ENCODE measurements around the gene PRICKLE2. TPM values are rescaled to one million over a fixed set of nuclear protein-coding genes. Genes with fewer than 3 reads are reported as not detected.

Gene PRICKLE2
- total RNA-seq, 1 experiment from 2014 or later: 0.65 TPM

GRCh38 chr3:64260431-64260830 lies 35.2 kb upstream of the PRICKLE2 start:
- Histone ChIP-seq H3K9me3 (replicated peaks) (no peaks in the 10 kb centered on the region), H3K27me3 (no peaks in the 10 kb centered on the region), H3K36me3 (no peaks in the 10 kb centered on the region), H3K27ac (no peak overlapping the region), H3K4me1 (no peaks in the 10 kb centered on the region), H3K4me3 (no peak overlapping the region)
- no peak for DNase-seq

- Histone ChIP-seq H3K4me1 (no peaks in the 10 kb centered on the region), H3K9me3 (replicated peaks) (no peaks in the 10 kb centered on the region), H3K36me3 (no peaks in the 10 kb centered on the region), H3K4me3 (no peak overlapping the region), H3K27ac (no peak overlapping the region), H3K27me3 (no peaks in the 10 kb centered on the region)
- no peak for DNase-seq
These were observed 34.4 kb upstream of the PRICKLE2 start for GRCh38 chr3:64259636-64260035.

GRCh38 chr3:64257100-64257755 lies 32.0 kb upstream of the PRICKLE2 start:
- H3K27me3 ChIP-seq: no peaks in the 10 kb centered on the region
- H3K4me1 ChIP-seq: no peaks in the 10 kb centered on the region
- H3K9me3 ChIP-seq (replicated peaks): no peaks in the 10 kb centered on the region
- H3K4me3 ChIP-seq: no peak overlapping the region
- H3K36me3 ChIP-seq: no peaks in the 10 kb centered on the region
- no peak overlapping the region for H3K27ac ChIP-seq
- no peak for DNase-seq

- Histone ChIP-seq H3K36me3 (no peaks in the 10 kb centered on the region), H3K9me3 (replicated peaks) (no peaks in the 10 kb centered on the region), H3K4me1 (no peaks in the 10 kb centered on the region), H3K4me3 (no peak overlapping the region), H3K27ac (no peak overlapping the region), H3K27me3 (no peaks in the 10 kb centered on the region)
- DNase-seq: no peak
These were observed 30.6 kb upstream of the PRICKLE2 start for GRCh38 chr3:64255741-64256340.

GRCh38 chr3:64254443-64254842 lies 29.2 kb upstream of the PRICKLE2 start:
- Histone ChIP-seq H3K4me1 (no peaks in the 10 kb centered on the region), H3K4me3 (no peak overlapping the region), H3K27ac (no peak overlapping the region), H3K36me3 (no peaks in the 10 kb centered on the region), H3K27me3 (no peaks in the 10 kb centered on the region), H3K9me3 (replicated peaks) (no peaks in the 10 kb centered on the region)
- DNase-seq: no peak

- no peaks in the 10 kb centered on the region for H3K36me3 ChIP-seq
- no peaks in the 10 kb centered on the region for H3K27me3 ChIP-seq
- no peak for DNase-seq
- no peaks in the 10 kb centered on the region for H3K9me3 ChIP-seq (replicated peaks)
- no peak overlapping the region for H3K4me3 ChIP-seq
- no peaks in the 10 kb centered on the region for H3K4me1 ChIP-seq
- no peak overlapping the region for H3K27ac ChIP-seq
These were observed 28.4 kb upstream of the PRICKLE2 start for GRCh38 chr3:64253689-64254088.

GRCh38 chr3:64251019-64251418 lies 25.8 kb upstream of the PRICKLE2 start:
- Histone ChIP-seq H3K27ac (no peak overlapping the region), H3K4me3 (no peak overlapping the region), H3K4me1 (no peaks in the 10 kb centered on the region), H3K36me3 (no peaks in the 10 kb centered on the region), H3K9me3 (replicated peaks) (no peaks in the 10 kb centered on the region), H3K27me3 (no peaks in the 10 kb centered on the region)
- no peak for DNase-seq

- H3K4me1 ChIP-seq: no peaks in the 10 kb centered on the region
- no peak overlapping the region for H3K27ac ChIP-seq
- no peaks in the 10 kb centered on the region for H3K36me3 ChIP-seq
- no peaks in the 10 kb centered on the region for H3K9me3 ChIP-seq (replicated peaks)
- H3K27me3 ChIP-seq: no peaks in the 10 kb centered on the region
- no peak overlapping the region for H3K4me3 ChIP-seq
- no peak for DNase-seq
These were observed 22.9 kb upstream of the PRICKLE2 start for GRCh38 chr3:64247991-64248646.

GRCh38 chr3:64244011-64244942 lies 19.0 kb upstream of the PRICKLE2 start:
- H3K4me3 ChIP-seq: no peak overlapping the region
- H3K36me3 ChIP-seq: no peaks in the 10 kb centered on the region
- DNase-seq: peak in 1 of 2 experiments; percentile 7
- H3K4me1 ChIP-seq: 0 out of 2 replicates have a peak, but pooled peaks cover 2% of the 10 kb centered on the region
- H3K9me3 ChIP-seq (replicated peaks): no peaks in the 10 kb centered on the region
- no peaks in the 10 kb centered on the region for H3K27me3 ChIP-seq
- no peak overlapping the region for H3K27ac ChIP-seq

- peaks cover 6% of the 10 kb centered on the region; the same call in 1 of the 2 replicates for H3K4me1 ChIP-seq
- peak in 1 of 2 experiments; percentile 22 for DNase-seq
- H3K36me3 ChIP-seq: no peaks in the 10 kb centered on the region
- no peaks in the 10 kb centered on the region for H3K9me3 ChIP-seq (replicated peaks)
- H3K27me3 ChIP-seq: no peaks in the 10 kb centered on the region
- no peak overlapping the region for H3K27ac ChIP-seq
- no peak overlapping the region for H3K4me3 ChIP-seq
These were observed 17.2 kb upstream of the PRICKLE2 start for GRCh38 chr3:64242435-64242834.

- no peak overlapping the region for H3K4me3 ChIP-seq
- H3K36me3 ChIP-seq: no peaks in the 10 kb centered on the region
- H3K4me1 ChIP-seq: peaks cover 6% of the 10 kb centered on the region; the same call in 1 of the 2 replicates
- H3K27me3 ChIP-seq: no peaks in the 10 kb centered on the region
- no peak overlapping the region for H3K27ac ChIP-seq
- DNase-seq: no peak
- no peaks in the 10 kb centered on the region for H3K9me3 ChIP-seq (replicated peaks)
These were observed 15.7 kb upstream of the PRICKLE2 start for GRCh38 chr3:64240959-64241358.

- Histone ChIP-seq H3K9me3 (replicated peaks) (no peaks in the 10 kb centered on the region), H3K27ac (no peak overlapping the region), H3K27me3 (no peaks in the 10 kb centered on the region), H3K4me1 (peaks cover 6% of the 10 kb centered on the region; the same call in 1 of the 2 replicates), H3K36me3 (no peaks in the 10 kb centered on the region), H3K4me3 (no peak overlapping the region)
- peak in 1 of 2 experiments; percentile 6 for DNase-seq
These were observed 15.1 kb upstream of the PRICKLE2 start for GRCh38 chr3:64240396-64240795.

GRCh38 chr3:64239841-64240240 lies 14.6 kb upstream of the PRICKLE2 start:
- H3K9me3 ChIP-seq (replicated peaks): no peaks in the 10 kb centered on the region
- no peak overlapping the region for H3K27ac ChIP-seq
- no peak for DNase-seq
- H3K4me1 ChIP-seq: peaks cover 6% of the 10 kb centered on the region; the same call in 1 of the 2 replicates
- no peak overlapping the region for H3K4me3 ChIP-seq
- H3K27me3 ChIP-seq: no peaks in the 10 kb centered on the region
- no peaks in the 10 kb centered on the region for H3K36me3 ChIP-seq

- no peaks in the 10 kb centered on the region for H3K9me3 ChIP-seq (replicated peaks)
- peak overlapping the region; percentile 21; the same call in 1 of the 2 replicates for H3K4me3 ChIP-seq
- DNase-seq: peak; percentile 74 to 78
- no peaks in the 10 kb centered on the region for H3K36me3 ChIP-seq
- H3K27me3 ChIP-seq: no peaks in the 10 kb centered on the region
- peak overlapping the region; percentile 41 for H3K27ac ChIP-seq
- peaks cover 6% of the 10 kb centered on the region; the same call in 1 of the 2 replicates for H3K4me1 ChIP-seq
These were observed 13.9 kb upstream of the PRICKLE2 start for GRCh38 chr3:64238971-64239667.

All from SJCRH30 (cell line).